Subcutaneous adipose tissue (tissue), 4 donors: ENCODE results near the gene SEPTIN8. TPM values are rescaled to one million over a fixed set of nuclear protein-coding genes. Genes with fewer than 3 reads are reported as not detected.

Source experiments
- CTCF ChIP-seq: fragments of 450-650 bp; IDR thresholded peaks from one replicate; pipeline ENCODE4 v1.5.1; 2016; ENCODE audit warnings: low read depth, mild to moderate bottlenecking, control low read depth, antibody characterized with exemption, moderate library complexity
- total RNA-seq, 4 donors: library from RNA; depleted of rRNA; stranded (reverse); fragments of >200 nt; gene quantifications; one replicate each; pipeline ENCODE4 v1.1.0, GENCODE V29; 2016

The SEPTIN8 gene
- total RNA-seq, 4 donors from 2014 or later: 19.9 to 30.8 (median 22.4) TPM

DNA sequence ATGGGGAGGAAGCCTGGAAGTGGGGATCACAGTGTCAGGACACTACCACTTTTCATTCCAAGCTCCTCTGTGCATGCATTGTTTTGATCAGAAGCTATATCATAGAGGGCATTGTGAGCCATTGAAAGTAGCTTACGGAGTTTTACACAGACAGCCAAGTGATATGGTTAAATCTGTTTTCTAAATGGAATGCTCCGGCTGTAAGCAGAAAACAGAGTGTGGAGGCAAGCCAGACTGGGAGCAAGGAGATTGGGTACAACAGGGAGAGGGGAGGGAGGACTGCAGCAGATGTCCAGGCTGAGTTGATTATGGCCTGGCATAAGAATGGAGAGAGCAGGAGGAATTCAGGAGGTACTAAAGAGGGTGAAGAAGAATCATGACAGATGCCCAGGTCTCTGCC lies 20.6 kb upstream of the SEPTIN8 start:
- TF ChIP-seq CTCF: no peak

GRCh38 chr5:132791026-132791425 lies 14.0 kb upstream of the SEPTIN8 start:
- no peak for TF ChIP-seq CTCF

- no peak for TF ChIP-seq CTCF
Observed at GRCh38 chr5:132790201-132790865, 13.3 kb upstream of the SEPTIN8 start.

DNA sequence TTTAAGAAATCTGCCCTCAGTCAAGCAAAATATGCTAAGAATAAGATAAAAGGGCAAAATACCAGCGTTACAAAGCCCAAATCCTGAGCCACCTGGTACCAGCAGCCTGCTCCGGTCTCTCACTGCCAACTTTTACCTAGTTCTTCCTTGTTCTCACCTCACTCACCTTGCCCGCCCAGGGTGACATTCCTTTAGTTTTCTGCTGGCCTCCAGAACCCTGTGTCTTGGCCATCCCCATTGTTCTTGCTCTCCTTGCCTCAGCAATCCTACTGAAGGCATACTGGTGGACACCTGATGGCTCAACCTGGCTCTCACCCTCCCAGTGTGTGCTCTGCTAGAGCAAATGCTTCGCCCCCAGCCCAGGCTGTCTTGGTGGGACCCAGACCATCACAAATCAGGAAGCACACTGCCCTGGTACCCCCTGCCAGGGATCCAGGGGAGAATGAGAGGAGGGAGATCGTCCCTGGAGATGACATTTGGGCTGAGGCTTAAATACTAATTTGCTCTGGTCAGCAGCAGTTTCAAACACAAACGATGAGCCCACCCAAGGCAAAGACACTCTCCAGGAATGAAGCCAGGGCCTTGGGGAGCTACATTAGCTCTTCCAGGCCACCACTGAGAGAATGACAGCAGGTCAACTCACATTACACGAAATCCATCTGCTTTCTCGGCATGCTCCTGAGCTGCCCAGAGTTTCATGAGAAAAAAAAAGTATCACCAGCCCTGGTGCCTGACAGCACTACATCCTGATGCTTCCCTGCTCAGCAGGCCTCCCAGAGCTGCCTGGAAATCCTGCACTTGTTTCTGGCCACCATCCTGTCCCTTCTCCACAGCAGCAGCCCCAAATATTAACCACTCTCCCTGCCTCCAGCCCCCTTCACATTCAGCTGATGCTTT lies 12.2 kb upstream of the SEPTIN8 start:
- no peak for TF ChIP-seq CTCF

- no peak for TF ChIP-seq CTCF
Observed at GRCh38 chr5:132788508-132788907, 11.5 kb upstream of the SEPTIN8 start.

GRCh38 chr5:132787076-132787475 lies 10.0 kb upstream of the SEPTIN8 start:
- TF ChIP-seq CTCF: no peak

- TF ChIP-seq CTCF: no peak
Observed at GRCh38 chr5:132785864-132786263, 8.8 kb upstream of the SEPTIN8 start.
